Measurements from ENCODE around the gene CYLC2.

CYLC2 gene

GRCh38 chr9:102995033-102995432 lies at the start of gene CYLC2:
CYLC2 (plus strand) TSS chr9:102995333; CDS start chr9:102995381, 48 bp downstream.
- DNase-seq (ENCODE audit: low read depth) = no peak

GRCh38 chr9:102950346-102950745 lies 44.8 kb upstream of the CYLC2 start:
- no peak for DNase-seq (ENCODE audit: low read depth)
- no peak for TF ChIP-seq CTCF (conservative IDR thresholded peaks at IDR 0.05; ENCODE audit: low read length)
- H3K4me3 ChIP-seq (ENCODE audit: low read length) = no peak overlapping the region

More at GRCh38 chr9:102995033-102995432, at the start of gene CYLC2:
- no peak within 1 kb of the TSS for H3K4me3 ChIP-seq (ENCODE audit: low read length)
- TF ChIP-seq CTCF (conservative IDR thresholded peaks at IDR 0.05; ENCODE audit: low read length) = no peak

GRCh38 chr9:102966999-102967398 lies 28.1 kb upstream of the CYLC2 start:
- no peak for DNase-seq (ENCODE audit: low read depth)
- no peak overlapping the region for H3K4me3 ChIP-seq (ENCODE audit: low read length)
- no peak for TF ChIP-seq CTCF (conservative IDR thresholded peaks at IDR 0.05; ENCODE audit: low read length)

GRCh38 chr9:102967979-102968378 lies 27.2 kb upstream of the CYLC2 start:
- no peak overlapping the region for H3K4me3 ChIP-seq (ENCODE audit: low read length)
- TF ChIP-seq CTCF (conservative IDR thresholded peaks at IDR 0.05; ENCODE audit: low read length) = no peak

GRCh38 chr9:102972780-102973179 lies 22.4 kb upstream of the CYLC2 start:
- no peak for TF ChIP-seq CTCF (conservative IDR thresholded peaks at IDR 0.05; ENCODE audit: low read length)
- H3K4me3 ChIP-seq (ENCODE audit: low read length) = no peak overlapping the region
- no peak for DNase-seq (ENCODE audit: low read depth)

More at GRCh38 chr9:102967979-102968378, 27.2 kb upstream of the CYLC2 start:
- DNase-seq (ENCODE audit: low read depth) = no peak

GRCh38 chr9:102974530-102974929 lies 20.6 kb upstream of the CYLC2 start:
- H3K4me3 ChIP-seq (ENCODE audit: low read length) = no peak overlapping the region
- TF ChIP-seq CTCF (conservative IDR thresholded peaks at IDR 0.05; ENCODE audit: low read length) = no peak
- DNase-seq (ENCODE audit: low read depth) = no peak

- no peak for DNase-seq (ENCODE audit: low read depth)
- H3K4me3 ChIP-seq (ENCODE audit: low read length) = no peak overlapping the region
- no peak for TF ChIP-seq CTCF (conservative IDR thresholded peaks at IDR 0.05; ENCODE audit: low read length)
Measured at GRCh38 chr9:102975251-102975650, 19.9 kb upstream of the CYLC2 start.
